GM19240 (cell line): ENCODE data around the gene RFPL3.
"Not testable (repeated sequence)": the region's sequence is repeated elsewhere in the genome, so short reads cannot be mapped to it uniquely, and the experiment has no call there.

Experiments
- DNase-seq: peaks from one replicate; pipeline ENCODE4 v3.0.0; 2011; ENCODE audit warnings: low spot score; ENCODE audit not compliant: insufficient read length

RFPL3 gene

DNA sequence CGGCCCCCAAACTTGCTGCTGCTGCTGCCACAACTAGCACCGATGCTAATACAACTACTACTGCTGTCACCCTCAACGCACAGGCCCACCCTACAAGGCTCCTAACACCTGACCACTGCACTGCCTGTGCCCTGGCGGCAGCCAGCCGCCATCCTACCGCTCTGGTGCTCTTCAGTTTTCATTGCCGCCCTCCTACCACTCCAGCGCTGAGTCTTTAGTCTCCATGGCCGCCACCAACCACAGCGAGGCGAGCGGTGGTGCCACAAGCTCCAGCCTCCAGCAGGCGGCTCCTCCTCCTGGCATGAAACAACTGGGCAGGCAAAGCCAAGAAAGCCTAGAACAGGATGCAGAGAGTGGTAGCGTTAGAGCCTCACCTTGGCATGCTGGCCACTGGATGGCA, 5.0 kb upstream of the RFPL3 start:
- DNase-seq = no peak

DNA sequence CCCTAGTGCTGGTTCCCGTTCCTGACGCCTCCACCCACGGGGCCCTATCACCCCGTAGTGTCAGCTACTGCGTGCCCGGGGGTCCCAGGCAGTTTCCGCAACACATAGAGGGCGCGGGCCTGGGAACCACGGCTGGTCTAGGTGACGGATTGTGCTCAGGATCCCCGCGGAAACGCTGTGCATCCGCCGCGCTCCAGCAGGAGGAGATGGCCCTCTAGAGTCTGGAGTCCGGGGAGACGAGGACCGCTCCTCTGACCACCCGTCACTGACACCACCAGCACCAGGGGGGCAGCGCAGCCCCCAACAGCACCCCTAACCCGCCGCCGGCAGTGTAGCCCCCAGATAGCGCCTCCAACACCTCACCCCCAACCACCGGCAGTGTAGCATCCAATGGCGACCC, 4.4 kb upstream of the RFPL3 start:
- no peak for DNase-seq

DNA sequence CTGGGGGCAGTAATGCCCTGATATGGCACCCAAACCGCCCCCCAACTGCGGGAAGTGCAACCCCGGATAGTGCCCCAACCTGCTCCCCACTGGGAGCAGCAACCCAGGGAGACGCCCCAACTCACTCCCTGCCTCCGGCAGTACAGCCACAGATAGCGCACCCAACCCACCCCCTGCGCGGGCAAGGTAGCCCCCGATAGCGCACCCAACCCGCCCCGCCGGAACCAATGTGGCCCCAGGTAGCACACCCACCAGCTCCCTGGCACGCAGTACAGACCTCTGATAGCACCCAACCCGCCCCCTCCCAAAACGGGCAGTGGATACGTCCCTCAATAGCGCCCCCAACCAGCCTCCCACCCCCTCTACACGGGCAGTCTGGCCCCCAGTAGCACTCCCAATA, 3.8 kb upstream of the RFPL3 start:
- DNase-seq = no peak

DNA sequence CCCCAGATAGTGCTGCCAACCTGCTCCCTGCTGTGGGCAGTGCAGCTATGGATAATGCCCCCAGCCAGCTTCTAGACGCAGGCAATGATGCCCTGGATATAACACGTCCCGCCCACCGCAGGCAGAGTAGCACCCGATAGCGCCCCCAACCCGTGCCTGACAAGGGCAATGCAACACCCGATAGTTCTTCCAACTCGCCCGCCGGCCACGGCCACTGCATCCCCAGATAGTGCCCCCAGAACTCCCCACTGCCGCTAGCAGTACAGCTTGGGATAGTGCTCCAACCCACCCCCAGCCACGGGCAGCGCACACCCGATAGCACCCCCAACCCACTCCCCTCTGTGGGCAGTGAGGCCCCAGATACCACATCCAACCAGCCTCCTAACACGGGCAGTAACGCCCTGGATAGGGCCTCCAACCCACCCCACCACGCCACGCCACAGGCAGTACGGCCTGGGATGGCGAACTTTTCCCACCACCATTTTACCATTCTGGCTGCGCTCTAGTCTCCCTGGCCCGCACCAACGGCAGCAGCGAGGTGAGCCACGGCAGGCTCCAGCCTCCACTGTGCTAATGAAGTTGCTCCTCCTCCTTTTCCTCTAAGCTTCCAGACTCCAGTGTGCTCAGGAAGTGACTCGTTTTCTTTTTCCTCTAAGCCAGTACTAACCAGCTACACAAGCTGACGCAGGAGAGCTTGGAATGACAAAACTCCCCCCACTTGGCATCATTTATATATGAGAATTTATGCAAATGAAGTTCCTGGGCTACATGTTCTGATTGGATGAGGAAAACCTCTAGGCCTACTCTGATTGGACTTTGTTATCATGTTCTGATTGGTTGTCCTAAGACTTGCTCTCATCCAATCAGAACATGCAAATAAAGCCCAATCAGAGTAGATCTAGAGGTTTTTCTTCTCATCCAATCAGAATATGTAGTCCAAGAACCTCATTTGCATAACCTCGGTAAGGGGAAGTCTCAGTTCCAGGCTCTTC, 3.0 kb upstream of the RFPL3 start:
- no peak for DNase-seq

DNA sequence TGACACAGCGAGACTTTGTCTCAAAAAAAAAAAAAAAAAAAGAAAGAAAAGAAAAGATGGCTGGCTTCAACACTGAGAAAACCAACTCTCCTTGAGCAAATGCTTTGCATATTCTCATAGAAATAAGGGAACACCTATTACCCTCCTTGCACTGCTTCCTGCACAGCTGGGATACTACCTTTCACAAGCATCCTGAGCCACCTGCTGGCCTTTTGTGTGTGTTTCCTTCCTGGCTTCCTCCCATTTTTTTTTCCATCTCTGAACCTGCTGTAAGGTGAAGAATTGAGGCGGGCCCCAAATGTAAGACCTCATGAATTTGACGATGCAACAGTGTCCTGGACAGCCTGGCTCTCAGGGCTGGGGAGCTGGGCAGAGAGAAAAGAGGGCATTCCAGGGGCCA, 1.9 kb upstream of the RFPL3 start:
- DNase-seq = no peak

DNA sequence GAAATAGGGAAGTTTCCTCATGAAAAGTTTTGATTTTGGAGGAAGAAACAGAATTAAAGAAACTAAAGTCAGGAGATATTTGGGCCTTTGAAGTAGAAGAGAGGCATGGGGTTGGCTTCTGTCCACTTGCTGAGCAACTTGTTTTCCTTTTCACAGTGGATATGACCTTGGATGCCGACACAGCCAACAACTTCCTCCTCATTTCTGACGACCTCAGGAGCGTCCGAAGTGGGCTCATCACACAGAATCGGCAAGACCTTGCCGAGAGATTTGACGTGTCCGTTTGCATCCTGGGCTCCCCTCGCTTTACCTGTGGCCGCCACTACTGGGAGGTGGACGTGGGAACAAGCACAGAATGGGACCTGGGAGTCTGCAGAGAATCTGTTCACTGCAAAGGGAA, 2.4 kb downstream of the RFPL3 start:
- not testable (repeated sequence) for DNase-seq

DNA sequence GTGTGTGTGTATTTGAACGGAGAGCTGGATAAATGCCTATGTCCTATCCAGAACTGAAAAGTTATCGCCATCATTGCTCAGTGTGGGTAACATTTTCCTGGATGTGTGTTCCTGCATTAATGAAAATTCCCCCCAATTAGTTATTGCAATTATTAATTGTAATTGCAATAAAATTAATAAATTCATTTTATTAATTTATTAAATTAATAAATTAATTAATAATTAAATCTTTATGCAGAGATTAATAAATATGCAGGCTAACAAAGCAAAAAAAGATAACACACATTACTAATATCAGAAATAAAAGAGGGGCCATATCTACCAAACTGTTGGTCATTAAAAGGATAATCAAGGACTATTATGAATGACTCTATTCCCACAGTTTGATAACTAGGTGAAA, 3.6 kb downstream of the RFPL3 start:
- no peak for DNase-seq

DNA sequence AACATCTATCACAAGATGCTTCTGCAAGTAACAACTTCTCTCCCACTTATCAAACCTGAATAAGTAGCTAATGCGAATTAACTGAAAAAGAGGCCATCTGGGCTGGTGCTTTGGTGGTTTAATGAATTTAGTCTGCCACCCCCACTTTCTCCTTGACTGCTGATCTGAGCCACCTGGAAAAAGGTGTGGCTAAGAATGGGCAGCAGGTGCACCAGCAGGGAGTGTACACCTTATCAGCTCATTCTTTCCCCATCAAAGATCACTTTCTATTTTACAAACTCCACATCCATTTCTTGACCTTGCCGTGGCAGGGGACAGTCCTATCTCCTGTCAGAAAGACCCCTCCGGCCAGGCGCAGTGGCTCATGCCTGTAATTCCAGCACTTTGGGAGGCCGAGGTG, 6.5 kb downstream of the RFPL3 start:
- DNase-seq = no peak

DNA sequence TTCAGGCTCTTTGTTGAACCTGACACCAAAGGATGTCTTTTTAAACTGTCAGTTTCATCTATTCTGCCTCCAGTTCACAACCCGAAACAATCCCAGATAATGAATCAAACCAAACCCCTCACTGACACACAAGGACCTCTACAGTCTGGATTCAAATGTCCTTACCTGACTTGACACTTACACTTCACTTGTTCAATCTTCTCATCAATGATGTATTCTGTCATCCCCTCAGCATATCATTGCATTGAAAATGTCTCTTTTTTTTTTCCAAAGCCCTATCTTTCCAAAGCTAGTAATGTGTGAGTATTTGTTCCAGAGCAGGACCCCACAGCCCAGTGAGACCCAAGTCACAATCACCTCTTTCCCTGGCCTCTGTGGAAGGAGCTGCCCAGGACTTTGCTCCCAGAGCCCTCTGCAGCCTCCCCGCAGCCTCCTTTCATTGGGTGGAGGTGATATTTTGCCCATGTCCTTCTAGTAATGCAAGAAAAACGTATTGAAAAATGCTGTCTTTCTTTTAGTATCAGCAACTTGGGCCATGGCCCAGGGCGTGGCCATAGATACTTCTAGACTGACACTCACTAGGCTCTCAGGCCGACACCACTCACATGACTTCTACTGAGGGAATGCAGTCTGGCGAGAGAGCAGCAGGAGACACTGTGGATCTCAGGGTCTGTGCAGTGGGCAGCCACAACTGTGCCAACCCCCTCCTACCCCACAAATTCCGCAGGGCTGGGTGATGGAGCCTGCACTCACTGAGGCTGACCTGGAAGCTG, 18.2 kb downstream of the RFPL3 start:
- no peak for DNase-seq

DNA sequence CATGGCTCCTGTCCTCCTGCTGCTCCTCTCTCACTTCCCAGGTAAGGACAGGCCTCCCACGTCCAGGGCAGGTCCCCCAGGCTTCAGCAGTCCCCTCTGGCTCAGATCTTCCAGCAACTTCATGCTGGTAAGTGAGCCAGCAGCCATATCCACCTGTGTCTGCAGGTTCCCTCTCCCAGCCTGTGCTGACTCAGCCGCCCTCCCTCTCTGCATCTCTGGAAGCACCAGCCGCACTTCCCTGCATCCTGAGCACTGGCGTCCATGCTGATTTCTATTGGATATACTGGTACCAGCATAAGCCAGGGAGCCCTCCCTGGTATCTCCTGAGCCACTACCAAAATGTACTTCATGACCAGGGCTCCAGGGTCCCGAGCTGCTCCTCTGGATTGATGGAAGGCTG, 19.0 kb downstream of the RFPL3 start:
- DNase-seq = no peak

DNA sequence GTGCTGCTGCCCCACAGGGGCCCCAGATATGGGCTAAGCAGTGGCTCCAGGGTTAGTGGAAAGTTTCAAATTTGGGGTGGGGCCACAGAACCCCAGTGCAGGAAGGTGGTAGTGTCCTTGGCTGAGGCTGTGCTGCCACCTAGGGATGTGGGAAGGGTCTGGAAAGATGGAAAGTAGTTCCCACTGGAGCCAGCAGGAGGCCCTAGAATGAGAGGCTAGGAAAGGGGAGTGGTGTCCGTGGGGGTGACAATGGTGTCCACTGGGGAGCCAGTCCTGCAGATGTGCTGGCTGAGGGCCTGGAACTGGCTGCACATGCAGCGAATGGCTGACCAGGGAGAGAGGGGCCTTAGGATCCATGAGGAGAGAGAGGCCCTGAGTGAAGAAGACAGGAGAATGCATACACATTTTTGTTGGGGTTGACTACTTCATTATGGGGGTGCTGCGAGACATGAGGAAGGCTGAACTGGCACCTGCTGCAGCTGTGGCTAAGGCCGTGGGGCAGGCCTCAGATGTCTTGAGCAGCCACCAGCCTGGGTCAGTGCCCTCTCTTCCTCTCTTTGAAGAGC, 21.1 kb downstream of the RFPL3 start:
- DNase-seq = no peak

DNA sequence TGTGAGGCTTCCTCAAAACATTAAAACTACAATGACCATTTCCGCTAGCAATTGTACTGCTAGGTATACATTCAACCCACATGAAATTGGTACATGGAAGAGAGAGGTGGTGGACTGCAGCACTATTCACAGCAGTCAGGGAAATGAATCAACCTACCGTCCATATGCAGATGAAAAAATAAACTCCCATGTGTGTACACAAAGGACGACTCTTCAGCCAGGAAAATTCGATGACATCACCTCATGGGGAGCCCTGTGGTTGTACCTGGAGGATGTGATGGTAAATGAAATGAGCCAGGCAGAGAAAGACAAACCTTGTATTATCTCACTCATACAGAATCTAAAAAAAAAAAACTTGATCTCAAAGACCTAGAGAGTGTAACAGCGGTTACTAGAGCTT, 23.3 kb downstream of the RFPL3 start:
- DNase-seq = no peak

DNA sequence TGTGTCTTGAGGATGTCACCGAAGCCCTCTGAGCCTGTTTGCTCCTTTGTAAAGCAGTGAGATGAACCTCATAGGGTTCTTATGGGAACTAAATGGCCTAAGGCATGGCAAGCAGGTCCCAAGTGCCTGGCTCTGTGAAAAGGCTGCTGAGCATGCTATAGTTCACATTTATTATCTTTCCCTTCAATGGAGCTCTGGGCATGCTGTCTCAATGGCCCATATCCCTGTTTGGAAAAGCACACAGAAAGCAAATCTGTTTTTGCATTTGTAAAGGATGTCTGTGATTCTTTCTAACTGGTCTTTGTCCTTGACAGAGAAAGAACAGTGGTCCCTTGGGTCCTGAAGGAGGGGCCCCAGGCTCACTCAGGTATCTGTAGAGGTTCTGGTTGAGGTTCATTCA, 28.0 kb downstream of the RFPL3 start:
- DNase-seq = no peak

DNA sequence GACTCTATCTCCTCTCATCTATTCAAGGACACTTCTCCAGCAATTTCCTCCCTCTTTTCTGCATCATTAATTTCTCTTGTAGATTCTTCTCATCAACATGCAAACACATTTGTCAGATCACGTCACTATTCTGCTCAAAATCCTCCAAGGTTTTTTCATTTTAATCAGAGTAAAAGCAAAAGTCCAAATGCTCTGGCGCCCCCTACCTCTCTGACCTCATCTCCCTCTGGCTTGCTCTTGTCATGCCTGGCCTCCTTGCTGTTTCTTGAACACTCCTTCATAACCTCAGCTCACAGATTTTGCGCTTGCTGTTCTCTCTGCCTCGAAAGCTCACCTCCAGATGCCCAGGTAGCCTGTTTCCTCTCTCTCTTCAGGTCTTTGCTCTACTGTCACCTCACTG, 32.0 kb downstream of the RFPL3 start:
- no peak for DNase-seq

DNA sequence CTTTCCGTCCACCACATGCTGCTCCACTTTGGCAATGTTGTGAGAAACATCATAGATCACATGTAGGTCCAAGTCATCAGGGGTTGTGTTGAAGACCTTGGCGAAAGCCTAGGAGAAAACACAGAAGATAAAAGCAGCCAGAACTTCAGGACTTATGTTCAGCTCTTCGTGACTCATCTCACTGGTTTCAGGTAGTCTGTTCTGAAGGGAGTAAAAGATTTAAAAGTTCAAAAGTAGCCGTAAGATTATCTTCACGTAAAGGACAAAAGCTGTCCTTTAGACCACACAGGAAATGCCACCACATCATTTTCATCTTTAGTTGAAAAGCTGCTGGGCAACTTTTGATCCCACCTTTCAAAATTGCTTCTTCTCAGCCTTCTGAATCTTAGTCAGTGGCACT, 37.4 kb downstream of the RFPL3 start:
- no peak for DNase-seq

DNA sequence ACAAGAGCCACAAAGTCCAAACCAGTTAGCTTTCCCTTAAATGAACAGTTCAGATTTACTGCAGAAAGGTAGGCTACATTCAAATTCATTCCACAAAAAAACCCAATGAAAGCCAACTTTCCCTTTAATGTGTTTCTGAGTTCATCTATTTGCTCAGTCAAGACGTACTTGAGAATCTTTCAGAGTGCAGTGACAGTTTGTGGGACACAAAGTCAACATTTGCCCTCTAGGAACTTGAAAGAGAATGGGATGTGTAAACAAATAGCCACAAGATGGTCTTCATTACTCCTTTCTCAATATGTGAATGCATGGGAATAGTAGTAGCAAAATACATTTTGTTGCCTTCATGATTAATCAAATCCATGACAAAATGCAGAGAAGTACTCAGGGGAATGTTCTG, 38.6 kb downstream of the RFPL3 start:
- no peak for DNase-seq

DNA sequence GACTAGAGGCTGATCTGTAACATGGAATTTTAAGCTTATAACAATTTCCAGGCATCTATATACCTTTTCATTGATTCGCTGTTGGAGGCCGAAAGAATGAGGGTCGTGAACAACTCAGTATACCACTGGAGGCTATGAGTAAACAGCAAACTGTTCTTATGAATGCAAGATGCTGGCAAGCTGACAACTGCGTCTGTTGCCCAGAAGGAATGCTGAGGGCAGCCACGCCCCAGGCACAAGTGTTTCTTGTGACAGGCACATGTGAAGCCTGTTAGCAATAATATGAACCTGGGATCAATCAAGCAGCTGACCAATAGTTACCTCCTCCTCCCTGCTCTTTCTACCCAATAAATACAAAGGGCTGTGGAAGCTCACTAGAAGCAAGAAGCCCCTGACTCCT, 39.1 kb downstream of the RFPL3 start:
- no peak for DNase-seq

DNA sequence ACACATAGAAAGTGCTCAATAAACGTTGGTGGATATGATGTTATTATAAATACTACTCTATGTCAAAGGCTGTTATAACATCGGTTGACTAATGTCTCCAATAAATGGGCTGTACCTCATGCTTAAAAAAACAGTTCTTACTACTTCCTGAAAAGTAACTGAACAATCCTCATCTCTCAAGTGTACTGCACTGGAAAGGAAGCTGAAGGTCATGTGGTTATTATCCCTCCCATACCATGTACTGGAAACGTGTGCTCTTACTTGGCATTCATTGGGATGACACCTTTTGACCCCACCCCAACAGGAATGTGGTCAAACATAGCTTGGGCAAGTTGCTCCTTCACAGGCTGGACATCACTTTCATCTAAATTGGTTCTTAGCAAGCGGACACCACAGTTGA, 43.8 kb downstream of the RFPL3 start:
- DNase-seq = no peak

DNA sequence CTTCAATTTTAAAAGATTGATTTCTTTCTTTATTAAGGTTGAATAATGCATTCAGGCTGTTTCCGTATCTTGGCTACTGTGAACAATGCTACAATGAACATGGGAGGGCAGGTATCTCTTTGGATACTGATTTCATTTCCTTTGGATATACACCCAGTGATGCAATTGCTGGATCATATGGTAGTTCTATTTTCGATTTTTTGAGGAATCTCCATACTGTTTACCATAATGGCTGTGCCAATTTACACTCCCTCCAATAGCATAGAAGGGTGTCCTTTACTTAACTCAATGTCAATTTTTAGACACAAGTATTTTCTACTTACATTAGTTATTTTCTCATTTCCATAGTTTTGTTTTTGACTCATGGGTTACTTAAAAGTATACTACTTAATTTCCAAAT, 46.4 kb downstream of the RFPL3 start:
- no peak for DNase-seq

DNA sequence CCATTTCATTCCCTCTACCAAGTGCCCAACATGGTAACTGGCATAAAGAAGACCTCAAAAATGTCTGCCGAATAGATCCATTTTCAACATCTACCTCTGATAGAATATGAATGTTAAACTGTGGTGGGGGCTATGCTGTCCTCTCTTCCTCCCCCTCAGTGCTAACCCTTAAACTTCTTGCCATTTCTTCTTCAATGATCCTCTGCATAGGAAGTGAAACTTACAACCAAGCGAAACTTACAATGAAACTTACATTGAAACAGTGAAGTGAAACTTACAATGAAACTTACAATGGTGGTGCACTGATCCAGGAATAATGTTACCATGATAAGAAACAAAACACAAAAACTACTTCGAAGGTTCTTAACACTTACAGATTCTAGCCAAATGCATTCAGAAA, 49.6 kb downstream of the RFPL3 start:
- DNase-seq = no peak

DNA sequence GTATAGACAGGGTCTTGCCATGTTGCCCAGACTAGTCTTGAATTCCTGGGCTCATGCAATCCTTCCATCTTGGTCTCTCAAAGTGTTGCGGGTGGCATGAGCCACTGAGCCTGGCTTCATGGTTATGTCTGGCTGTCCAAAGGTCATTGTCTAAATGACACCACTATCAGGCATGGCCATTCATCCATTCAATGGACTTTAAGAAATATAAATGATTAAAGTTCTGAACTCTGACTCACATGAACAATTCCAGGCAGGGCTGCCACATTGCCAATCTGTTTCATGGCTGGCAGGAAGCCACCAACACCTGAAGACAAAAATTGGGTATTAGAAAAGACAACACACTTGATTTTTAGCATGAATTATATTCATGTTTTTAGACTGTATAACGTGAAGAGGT, 50.3 kb downstream of the RFPL3 start:
- no peak for DNase-seq

DNA sequence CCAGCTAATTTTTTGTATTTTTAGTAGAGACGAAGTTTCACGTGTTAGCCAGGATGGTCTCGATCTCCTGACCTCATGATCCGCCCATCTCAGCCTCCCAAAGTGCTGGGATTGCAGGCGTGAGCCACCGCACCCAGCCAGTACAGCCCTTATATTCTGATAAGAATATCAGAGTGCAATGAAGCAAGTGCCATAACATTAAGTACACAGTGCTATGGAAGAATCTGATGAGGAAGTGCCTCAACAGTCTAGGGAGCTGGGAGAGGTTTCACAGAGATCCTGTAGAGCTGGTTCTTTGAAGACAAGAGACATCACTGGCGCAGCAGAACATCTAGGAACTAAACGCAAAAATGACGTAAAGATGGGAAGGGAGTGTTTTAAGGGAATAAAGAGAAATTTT, 52.3 kb downstream of the RFPL3 start:
- DNase-seq = no peak
